Femur (tissue), 1 donor: Measurements from ENCODE around the gene R3HDM2.
A peak's percentile ranks its signal among the peaks of the same experiment; 100 is the strongest.

Experiments used
- DNase-seq: peaks from one replicate; pipeline ENCODE4 v3.0.0-alpha.2; 2017

R3HDM2 gene

GRCh38 chr12:57465747-57466505, 35.1 kb upstream of the R3HDM2 start:
- DNase-seq: no peak

GRCh38 chr12:57465030-57465746, 34.3 kb upstream of the R3HDM2 start:
- DNase-seq: no peak

- DNase-seq: no peak
Measured at GRCh38 chr12:57464569-57464968, 33.7 kb upstream of the R3HDM2 start.

- no peak for DNase-seq
Measured at GRCh38 chr12:57462912-57463253, 32.0 kb upstream of the R3HDM2 start.

GRCh38 chr12:57462251-57462911, 31.5 kb upstream of the R3HDM2 start:
- peak; percentile 92 for DNase-seq

- no peak for DNase-seq
Measured at GRCh38 chr12:57461917-57462250, 31.0 kb upstream of the R3HDM2 start.

- peak; percentile 90 for DNase-seq
Measured at GRCh38 chr12:57461276-57461916, 30.6 kb upstream of the R3HDM2 start.

GRCh38 chr12:57460841-57461275, 30.0 kb upstream of the R3HDM2 start:
- DNase-seq: no peak

- no peak for DNase-seq
Measured at GRCh38 chr12:57460468-57460784, 29.6 kb upstream of the R3HDM2 start.

GRCh38 chr12:57459750-57460467, 29.1 kb upstream of the R3HDM2 start, which contains the start of gene GLI1:
Gene GLI1 (plus strand): TSS chr12:57459785. CDS start chr12:57463692, 3,907 bp downstream.
- no peak for DNase-seq

- peak; percentile 97 for DNase-seq
Measured at GRCh38 chr12:57459055-57459749, 28.4 kb upstream of the R3HDM2 start.

GRCh38 chr12:57458665-57459054, 27.8 kb upstream of the R3HDM2 start:
- no peak for DNase-seq

- no peak for DNase-seq
Measured at GRCh38 chr12:57456737-57457490, 26.1 kb upstream of the R3HDM2 start.

- DNase-seq: no peak
Measured at GRCh38 chr12:57456145-57456700, 25.4 kb upstream of the R3HDM2 start.

GRCh38 chr12:57455374-57456144, 24.7 kb upstream of the R3HDM2 start:
- no peak for DNase-seq

GRCh38 chr12:57454566-57455373, 23.9 kb upstream of the R3HDM2 start, which contains the start of gene INHBE:
Gene INHBE (plus strand): TSS chr12:57455307. CDS start chr12:57455537, 230 bp downstream.
- DNase-seq: no peak

GRCh38 chr12:57454213-57454565, 23.3 kb upstream of the R3HDM2 start:
- DNase-seq: no peak

- DNase-seq: peak; percentile 87
Measured at GRCh38 chr12:57452937-57453509, 22.2 kb upstream of the R3HDM2 start.
